Measurements from ENCODE around the gene VASH2.
A peak's percentile ranks its signal among the peaks of the same experiment; 100 is the strongest.
"Not testable (repeated sequence)": the region's sequence is repeated elsewhere in the genome, so short reads cannot be mapped to it uniquely, and the experiment has no call there.

Gene VASH2

DNA sequence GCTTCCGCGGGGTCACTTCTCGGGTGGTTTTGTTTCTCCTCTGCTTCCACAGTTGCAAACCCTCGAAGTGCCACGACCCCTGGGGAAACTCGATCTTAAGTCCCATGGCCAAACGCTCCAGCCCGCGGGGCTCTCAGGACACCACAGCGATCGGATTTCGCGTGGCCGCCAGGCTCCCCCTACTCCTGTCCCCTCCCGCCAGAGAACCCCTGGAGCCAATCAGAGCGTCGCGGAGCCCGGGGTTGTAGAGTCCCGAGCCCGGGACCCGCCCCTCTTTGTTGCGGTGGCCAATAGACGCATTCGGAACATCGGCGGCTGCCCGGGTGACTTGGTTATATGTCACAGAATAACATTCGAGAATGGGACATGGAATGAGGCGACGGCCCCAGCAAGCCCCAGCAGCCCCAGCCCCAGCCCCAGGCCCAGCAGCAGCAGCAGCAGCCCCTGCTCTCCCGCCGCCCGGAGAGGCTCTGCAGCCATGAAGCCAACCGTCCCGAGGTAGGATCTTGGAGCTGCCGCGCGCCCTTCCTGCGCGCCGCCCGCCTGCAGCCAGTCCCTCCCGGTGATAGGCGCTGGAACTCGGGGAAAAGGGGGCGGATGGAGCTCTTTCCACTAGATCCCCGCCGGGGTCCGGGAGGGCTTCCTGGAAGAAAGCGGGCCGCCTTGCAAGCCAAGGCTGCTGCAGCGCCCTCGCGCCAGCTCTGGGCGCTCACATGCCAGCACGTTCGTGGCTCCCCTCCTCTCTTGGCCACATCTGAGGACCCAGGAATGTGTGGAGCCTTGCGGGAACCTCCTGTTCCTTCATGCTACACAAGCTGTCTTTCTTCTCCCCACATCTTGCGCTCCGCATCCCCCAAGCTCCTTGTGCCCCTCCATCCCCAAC is at the start of gene VASH2:
Gene VASH2, plus strand, starts transcription at position 299 of the 883 bp plus-strand sequence. CDS start 1,002 bp downstream, outside the sequence.
- peak within 1 kb of the TSS; percentile 70 for H3K4me3 ChIP-seq (ENCODE audit: low read depth, low read length)
- peak; percentile 43 for DNase-seq (ENCODE audit: low read depth)

DNA sequence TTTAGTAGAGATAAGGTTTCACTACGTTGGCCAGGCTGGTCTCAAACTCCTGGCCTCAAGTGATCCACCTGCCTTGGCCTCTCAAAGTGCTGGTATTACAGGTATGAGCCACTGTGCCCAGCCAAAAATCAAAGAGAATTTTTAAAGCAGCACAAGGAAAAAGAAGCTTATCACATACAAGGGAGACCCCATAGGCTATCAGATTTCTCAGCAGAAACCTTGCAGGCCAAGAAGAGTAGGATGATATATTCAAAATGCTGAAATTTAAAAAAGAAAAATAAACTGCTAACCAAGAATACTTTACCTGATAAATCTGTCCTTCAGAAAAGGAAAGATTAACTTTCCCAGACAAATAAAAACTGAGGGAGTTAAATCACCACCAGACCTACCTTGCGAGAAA is 49.1 kb upstream of the VASH2 start:
- DNase-seq (ENCODE audit: low read depth): no peak
- no peak overlapping the region for H3K4me3 ChIP-seq (ENCODE audit: low read depth, low read length)

DNA sequence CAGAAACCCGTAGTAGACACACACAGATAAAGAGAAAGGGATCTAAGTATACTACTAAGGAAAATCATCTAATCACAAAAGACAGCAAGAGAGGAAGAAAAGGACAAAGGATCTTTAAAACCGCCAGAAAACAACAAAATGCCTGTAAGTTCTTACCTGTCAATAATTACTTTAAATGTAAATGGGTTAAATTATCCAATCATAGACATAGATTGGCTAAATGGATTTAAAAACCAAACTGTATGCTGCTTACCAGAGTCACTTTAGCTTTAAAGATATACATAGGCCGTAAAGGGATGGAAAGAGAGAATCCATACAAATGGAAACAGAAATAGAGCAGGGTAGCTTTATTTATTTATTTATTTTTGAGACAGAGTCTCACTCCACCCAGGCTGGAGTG is 48.3 kb upstream of the VASH2 start:
- DNase-seq (ENCODE audit: low read depth): no peak
- H3K4me3 ChIP-seq (ENCODE audit: low read depth, low read length): no peak overlapping the region

DNA sequence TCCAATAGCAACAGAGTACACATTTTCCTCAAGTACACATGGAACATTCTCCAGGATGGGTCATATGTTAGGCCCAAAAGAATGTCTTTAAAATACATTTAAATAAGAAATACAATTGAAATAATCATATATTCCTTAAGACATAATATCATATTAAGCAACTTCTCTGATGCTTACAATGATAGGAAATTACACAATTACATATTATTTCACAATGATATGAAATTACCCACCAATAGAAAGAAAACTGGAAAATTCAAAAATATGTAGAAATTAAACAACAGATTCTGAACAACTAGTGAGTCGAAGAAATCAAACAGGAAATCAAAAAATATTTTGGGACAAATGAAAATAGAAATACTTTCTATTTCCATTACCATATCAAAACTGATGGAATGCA is 46.7 kb upstream of the VASH2 start:
- no peak overlapping the region for H3K4me3 ChIP-seq (ENCODE audit: low read depth, low read length)
- DNase-seq (ENCODE audit: low read depth): no peak

DNA sequence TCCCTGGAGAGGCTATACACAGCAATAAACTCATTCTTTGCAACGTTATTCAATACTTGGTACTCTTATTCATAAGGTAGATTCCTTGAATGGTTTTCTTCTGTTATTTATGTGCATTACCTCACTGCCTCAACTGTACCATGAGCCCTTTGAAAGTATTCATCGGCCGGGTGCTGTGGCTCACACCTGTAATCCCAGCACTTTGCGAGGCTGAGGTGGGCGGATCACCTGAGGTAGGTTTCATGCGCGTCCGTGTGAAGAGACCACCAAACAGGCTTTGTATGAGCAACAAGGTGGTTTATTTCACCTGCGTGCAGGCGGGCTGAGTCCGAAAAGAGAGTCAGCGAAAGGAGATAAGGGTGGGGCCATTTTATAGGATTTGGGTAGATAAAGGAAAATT is 42.3 kb upstream of the VASH2 start:
- DNase-seq (ENCODE audit: low read depth); H3K4me3 ChIP-seq (ENCODE audit: low read depth, low read length): not testable (repeated sequence)

DNA sequence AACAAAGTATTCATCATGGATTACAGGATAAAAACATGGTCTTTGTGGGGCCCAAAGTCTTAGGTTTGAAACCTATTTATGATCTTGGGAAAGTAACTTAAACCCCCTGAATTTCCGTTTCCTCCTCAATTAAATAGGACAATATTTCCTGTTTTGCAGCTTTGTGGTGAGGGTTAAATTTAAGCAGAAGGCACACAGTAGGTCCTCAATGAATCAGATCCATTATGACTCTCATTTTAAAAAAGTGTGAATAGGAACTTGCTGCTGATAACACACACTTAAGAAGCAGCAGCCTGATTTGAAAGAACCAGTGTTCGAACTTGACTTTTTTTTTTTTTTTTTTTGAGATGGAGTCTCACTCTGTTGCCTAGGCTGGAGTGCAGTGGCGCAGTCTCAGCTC is 41.4 kb upstream of the VASH2 start:
- no peak for DNase-seq (ENCODE audit: low read depth)

DNA sequence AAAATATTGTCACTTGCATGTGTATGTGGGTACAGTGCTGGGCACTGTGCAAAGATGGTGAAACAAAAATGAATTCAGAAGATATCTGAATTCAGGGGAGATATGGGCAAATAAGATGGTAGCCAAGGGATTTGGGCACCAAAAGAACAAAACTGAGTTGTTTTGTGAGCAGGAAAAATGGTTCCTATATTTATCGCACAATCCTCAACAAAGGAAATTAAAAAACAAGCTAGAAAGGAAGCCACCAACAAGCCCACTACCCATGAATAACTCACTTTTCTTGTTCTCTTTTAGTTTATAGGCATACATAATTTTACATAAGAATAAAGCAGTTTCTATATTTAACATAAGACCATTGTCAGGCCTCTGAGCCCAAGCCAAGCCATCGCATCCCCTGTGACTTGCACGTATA is 40.7 kb upstream of the VASH2 start:
- no peak overlapping the region for H3K4me3 ChIP-seq (ENCODE audit: low read depth, low read length)

More for the DNA sequence above, 41.4 kb upstream of the VASH2 start:
- no peak overlapping the region for H3K4me3 ChIP-seq (ENCODE audit: low read depth, low read length)

DNA sequence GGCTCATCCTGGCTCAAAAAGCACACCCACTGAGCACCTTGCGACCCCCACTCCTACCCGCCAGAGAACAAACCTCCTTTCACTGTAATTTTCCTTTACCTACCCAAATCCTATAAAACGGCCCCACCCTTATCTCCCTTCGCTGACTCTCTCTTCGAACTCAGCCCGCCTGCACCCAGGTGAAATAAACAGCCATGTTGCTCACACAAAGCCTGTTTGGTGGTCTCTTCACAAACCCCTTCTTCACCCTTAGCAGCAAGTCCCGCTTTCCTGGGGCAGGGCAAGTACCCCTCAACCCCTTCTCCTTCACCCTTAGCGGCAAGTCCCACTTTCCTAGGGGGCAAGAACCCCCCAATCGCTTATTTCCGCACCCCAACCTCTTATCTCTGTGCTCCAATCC is 40.1 kb upstream of the VASH2 start:
- H3K4me3 ChIP-seq (ENCODE audit: low read depth, low read length); DNase-seq (ENCODE audit: low read depth): not testable (repeated sequence)

More for the DNA sequence above, 40.7 kb upstream of the VASH2 start:
- DNase-seq (ENCODE audit: low read depth): no peak

DNA sequence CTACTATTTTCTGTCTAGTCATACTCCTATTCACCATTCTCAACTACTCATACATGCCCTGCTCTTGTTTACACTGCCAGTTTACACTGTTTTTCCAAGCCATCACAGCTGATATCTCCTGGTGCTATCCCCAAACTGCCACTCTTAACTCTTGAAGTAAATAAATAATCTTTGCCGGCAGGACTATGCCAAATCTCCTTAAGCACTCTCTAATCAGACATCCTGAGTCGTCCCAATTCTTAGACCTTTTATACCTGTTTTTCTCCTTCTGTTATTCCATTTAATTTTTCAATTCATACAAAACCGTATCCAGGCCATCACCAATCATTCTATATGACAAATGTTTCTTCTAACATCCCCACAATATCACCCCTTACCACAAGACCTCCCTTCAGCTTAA is 36.7 kb upstream of the VASH2 start:
- not testable (repeated sequence) for H3K4me3 ChIP-seq (ENCODE audit: low read depth, low read length); DNase-seq (ENCODE audit: low read depth)

DNA sequence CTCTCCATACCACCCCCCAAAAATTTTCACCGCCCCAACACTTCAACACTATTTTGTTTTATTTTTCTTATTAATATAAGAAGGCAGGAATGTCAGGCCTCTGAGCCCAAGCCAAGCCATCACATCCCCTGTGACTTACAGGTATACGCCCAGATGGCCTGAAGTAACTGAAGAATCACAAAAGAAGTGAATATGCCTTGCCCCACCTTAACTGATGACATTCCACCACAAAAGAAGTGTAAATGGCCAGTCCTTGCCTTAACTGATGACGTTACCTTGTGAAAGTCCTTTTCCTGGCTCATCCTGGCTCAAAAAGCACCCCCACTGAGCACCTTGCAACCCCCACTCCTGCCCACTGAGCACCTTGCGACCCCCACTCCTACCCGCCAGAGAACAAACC is 36.2 kb upstream of the VASH2 start:
- not testable (repeated sequence) for H3K4me3 ChIP-seq (ENCODE audit: low read depth, low read length); DNase-seq (ENCODE audit: low read depth)

DNA sequence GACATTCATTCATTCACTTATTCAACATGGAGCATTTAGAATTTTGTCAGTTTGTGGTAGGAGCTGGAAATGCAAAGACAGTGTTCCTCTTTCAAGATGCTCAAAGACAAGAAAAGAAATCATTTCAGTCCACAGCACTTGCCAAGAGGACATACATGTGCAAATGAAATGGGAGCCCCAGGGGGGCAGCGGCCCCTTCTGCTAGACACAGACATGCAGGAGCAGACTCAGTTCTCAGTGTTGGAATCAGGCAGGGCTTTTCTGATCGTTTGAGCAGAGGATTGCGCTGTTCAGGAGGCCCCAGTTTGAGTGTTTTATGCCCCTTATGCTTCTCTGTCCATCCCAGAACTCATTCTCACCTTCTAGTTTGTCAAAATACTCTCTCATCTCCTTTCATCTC is 35.6 kb upstream of the VASH2 start:
- no peak overlapping the region for H3K4me3 ChIP-seq (ENCODE audit: low read depth, low read length)
- no peak for DNase-seq (ENCODE audit: low read depth)

DNA sequence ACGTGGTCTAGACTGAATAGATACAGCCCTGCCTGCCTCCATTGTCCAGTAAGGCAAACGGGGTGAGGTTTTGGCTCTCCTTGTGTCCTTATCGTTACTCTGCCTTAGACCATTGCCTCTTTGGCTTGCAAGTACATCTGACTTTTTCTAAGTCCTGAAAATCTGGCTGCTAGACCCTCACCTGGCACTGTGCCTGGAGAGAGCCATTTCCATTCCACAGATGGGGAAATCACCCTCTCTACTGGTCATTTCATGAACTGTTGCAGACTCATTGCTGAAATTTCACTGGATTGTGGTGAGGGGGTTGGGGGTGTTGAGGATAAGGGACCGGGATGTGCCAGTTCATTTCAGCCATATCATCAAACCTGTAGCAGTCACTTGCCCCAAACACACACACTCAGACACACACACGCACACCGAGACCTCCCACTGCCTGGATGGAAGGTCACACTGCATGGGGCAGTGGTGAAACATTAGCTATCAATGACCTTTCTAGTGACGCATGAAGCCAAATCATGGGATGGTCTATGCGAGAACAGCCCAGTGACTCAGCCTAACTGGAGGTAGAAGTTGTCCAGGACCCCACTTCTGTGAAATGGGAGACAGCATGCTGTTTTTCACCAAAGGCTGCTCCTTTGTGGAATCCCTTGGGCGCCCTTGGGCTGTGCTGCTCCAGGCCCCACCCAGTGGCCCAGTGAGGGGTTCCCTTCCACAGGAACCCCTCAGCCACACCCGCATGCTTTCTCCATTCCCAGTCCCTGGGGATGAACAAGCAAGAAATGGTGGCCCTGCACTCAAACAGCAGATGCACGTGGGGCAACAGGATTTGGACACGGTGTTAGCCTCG is 34.9 kb upstream of the VASH2 start:
- DNase-seq (ENCODE audit: low read depth): peak; percentile 50
- no peak overlapping the region for H3K4me3 ChIP-seq (ENCODE audit: low read depth, low read length)

DNA sequence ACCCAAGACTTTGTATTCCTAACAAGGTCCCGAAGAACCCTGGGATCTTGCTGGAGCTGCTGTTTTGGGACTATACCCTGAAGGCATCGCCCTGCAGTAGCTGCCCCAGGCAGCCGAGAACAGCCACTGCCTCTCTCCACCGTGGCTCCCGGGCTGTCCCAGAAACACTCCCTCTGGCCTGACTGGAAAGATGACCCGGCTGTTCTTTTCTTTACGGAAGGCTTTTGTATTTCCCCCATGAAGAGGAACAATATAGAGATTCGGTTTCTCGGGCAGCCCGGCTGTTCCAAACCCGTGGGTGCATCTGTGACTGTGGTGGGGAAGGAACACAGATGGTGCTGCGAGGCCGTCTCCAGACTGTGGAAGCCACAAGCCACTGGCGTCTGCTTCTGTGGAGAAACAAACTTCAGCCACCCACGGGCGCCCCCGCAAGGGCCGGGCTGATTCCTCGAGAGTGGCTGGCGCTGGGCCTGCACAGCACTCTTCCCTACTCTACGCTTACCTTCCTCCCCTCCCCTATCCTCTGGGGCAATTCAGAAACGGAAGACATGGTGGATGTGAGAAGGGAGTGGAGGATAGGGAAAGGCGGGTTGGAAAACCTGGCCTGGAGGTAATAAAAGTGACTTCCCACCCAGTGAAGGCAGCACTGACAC is 33.7 kb upstream of the VASH2 start:
- DNase-seq (ENCODE audit: low read depth): peak; percentile 39
- no peak overlapping the region for H3K4me3 ChIP-seq (ENCODE audit: low read depth, low read length)

DNA sequence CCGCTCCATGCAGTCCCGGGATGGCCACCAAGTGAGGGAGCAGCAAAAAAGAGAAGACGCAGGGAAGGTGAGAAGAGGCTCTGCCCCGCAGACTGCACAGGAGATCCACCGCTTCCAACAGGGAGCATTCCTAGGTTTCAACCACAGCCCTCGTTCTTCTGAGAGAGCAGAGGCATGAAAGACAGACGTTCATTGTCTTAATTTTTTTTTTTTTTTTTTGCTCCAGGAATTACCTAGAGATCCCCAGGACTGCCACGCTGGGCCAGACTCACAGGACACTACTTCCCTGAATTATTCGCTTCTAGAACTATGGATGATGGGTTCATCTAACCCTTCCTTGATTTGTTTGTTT is 33.2 kb upstream of the VASH2 start:
- DNase-seq (ENCODE audit: low read depth): no peak
- H3K4me3 ChIP-seq (ENCODE audit: low read depth, low read length): no peak overlapping the region

DNA sequence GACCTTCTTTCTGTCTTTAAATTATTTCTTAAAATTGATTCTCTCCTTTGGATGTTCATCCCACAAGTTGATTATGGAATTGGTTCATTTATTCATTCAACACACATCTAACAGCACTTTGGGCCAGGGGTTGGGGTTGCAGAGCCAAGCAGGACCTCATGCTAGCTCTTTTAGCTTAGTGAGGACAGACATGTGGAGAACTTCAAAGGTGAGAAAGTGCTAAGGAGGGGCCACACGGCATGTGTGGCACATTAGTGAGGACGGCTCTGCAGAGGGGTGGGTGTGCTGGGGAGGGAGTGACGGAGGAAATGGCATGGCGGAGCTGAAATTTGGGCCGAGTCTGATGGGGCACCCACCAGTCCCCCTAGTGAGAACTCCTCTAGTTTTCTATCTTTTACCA is 32.5 kb upstream of the VASH2 start:
- DNase-seq (ENCODE audit: low read depth): no peak
- H3K4me3 ChIP-seq (ENCODE audit: low read depth, low read length): no peak overlapping the region

DNA sequence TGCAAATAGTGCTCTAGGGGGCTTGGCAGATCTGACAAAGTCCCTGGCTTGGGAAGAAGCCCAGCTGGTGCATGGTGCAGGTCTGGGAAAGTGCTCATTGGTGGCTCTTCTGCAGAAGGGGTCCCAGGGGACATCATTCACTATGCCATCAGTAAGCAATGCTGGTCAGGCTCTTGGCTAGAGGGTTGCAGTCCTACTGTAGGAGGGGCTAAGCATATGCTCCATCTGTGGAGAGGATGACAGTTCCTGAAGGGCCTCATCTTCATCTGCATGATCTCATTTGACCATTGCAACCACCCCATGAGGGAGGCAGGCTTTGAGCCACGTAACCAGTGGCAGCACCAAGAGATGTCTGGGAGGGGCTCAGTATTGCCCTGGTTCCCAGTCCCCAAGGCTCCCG is 31.5 kb upstream of the VASH2 start:
- no peak overlapping the region for H3K4me3 ChIP-seq (ENCODE audit: low read depth, low read length)
- no peak for DNase-seq (ENCODE audit: low read depth)

DNA sequence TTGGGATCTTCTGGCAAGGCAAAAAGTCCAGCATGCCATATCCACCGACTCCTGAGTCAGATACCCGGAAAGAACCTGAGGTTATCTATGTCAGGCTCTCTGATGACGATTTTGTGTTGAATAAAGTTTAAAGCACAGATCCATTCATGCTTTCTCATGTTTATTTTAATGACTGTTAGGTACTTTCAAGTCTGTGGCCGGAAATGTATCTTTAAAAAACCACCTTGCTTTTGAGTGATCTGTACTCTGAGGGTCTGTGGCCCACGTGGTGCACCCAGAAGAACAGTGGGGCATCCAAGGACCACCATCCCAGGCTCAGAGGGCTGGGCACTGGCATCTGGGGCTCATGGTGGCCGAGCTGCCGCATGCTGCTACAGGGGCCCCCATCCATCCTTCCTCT is 30.1 kb upstream of the VASH2 start:
- DNase-seq (ENCODE audit: low read depth): no peak
- no peak overlapping the region for H3K4me3 ChIP-seq (ENCODE audit: low read depth, low read length)

DNA sequence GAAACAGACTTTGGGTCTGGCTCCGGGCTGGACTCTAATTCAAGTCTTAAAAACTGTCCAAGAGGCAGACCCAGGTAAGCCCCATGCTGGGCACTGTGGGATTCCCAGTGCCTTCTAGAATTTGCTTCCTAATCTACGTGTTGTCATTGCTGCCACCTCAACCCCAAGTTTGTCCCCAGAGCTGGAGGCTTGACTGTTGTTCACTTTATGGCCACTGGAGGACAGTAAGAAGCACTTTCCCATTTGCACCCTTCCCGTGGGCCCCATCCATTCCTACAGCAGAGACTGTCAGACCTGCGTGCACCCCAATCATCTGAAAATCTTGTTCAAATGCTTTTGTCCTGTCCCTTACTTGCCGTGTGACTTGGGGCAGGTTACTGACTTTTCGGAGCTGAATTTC is 29.4 kb upstream of the VASH2 start:
- no peak for DNase-seq (ENCODE audit: low read depth)
- no peak overlapping the region for H3K4me3 ChIP-seq (ENCODE audit: low read depth, low read length)

DNA sequence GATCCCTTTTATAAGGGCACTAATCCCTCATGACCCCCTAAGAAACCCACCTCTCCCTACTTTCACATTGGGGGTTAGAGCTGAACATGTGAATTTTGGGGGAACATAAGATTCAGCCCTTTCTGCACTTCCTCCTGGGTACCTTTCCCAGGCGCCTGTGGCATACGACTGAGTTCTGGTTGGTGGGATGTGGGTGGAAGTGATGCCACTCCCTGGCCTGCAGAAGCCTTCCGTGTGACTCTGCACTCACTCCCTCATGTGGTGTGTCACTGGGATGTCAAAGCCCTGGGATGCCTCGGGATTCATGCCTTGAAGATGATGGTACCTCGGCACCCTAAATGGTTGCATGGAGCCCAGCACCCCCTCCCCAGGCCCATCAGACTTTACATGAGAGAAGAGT is 28.3 kb upstream of the VASH2 start:
- no peak for DNase-seq (ENCODE audit: low read depth)
- no peak overlapping the region for H3K4me3 ChIP-seq (ENCODE audit: low read depth, low read length)

DNA sequence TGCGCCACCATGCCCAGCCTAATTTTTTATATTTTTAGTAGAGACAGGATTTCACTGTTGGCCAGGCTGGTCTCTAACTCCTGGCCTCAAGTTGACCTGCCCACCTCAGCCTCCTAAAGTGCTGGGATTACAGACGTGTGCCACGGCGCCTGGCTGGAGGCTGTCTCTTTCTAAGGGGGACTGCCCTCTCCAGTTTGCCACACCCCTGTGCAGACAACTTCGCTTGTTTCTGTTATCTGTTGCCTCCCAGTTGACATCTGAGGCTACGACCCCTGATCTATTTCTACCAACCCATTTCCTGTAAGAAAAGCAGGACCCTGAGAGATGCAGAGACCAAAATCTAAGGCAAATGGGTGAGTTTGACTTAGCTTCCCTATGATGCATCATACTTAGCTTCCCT is 24.0 kb upstream of the VASH2 start:
- no peak overlapping the region for H3K4me3 ChIP-seq (ENCODE audit: low read depth, low read length)
- DNase-seq (ENCODE audit: low read depth): no peak
